Measurements from ENCODE around the gene ARHGEF7.
"Not testable (repeated sequence)": the region's sequence is repeated elsewhere in the genome, so short reads cannot be mapped to it uniquely, and the experiment has no call there.

Gene ARHGEF7

DNA sequence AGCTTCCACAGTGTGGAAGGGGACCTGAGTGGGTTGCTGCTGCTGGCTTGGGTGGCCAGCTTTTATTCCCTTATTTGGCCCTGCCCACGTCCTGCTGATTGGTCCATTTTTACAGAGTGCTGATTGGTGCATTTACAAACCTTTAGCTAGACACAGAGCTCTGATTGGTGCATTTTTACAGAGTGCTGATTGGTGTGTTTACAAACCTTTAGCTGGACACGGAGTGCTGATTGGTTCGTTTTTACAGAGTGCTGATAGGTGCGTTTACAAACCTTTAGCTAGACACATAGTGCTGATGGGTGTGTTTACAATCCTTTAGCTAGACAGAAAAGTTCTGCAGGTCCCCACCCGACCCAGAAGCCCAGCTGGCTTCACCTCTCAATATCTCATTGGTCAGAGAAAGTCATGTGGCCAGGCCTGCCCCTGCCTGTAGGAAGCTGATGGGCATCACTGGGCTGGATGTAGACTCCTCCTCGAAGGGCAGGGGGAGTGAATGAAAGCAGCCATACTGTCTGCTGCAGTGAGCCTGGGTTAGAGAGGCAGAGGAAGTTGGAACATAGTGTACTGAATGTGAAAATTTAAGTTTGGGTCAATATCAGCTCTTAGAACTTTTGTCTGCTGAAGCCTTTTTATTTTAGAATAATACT lies 83.7 kb downstream of the ARHGEF7 start:
- DNase-seq (ENCODE audit: low read depth), result not testable (repeated sequence)

DNA sequence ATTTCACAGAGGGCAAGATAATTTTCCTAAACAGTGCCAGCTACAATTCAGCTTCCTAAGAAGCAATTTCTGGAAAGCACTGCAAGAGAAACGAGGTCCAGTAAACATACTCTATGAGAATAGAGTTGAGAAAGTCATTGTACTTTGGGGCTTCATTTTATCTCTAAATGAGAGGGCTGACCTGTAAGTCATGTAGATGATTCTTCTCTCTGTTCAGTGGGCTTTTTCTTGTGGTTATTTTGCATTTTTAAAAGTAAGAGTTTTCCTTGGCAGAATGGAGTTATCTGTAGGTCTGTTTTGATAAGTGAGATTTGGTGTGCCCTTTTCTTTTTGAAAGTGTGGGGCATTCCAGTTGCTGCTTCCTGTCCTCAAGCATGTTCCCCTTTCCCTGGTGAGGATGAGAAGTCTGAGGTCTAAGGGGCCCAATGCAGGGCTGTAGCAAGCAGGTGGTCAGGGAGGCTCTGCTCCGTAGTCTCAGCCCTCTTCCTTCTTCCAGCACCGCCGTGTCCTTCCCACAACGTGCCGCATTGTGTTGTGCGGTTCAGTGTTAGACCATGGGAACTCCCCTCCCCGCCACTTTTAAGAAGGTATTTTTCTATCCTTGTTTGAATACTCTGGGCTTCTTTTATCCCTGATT lies 86.3 kb downstream of the ARHGEF7 start:
- DNase-seq (ENCODE audit: low read depth), result no peak

DNA sequence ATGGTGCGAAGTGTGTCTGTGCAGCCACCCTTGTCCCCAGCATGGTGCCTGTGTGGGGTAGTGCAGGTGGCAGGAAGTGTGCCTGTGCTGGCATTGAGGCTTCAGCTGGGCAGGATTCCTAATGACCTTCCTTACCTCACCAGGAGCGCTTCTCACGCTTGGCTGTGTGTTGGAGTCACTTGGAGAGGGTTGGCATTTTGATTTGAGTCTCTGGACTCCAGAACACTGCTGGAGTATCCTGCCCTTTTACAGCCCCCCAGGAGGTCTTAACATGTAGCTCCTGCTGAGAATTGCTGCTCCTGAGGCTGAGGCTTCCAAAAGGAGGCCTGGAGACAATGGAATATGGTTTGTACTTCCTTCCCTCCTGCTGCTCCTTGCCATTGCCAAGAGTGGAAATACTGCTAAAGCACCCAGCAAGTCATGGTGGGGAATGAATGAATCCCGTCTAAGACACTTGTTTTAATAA lies 87.1 kb downstream of the ARHGEF7 start:
- DNase-seq (ENCODE audit: low read depth), result no peak

DNA sequence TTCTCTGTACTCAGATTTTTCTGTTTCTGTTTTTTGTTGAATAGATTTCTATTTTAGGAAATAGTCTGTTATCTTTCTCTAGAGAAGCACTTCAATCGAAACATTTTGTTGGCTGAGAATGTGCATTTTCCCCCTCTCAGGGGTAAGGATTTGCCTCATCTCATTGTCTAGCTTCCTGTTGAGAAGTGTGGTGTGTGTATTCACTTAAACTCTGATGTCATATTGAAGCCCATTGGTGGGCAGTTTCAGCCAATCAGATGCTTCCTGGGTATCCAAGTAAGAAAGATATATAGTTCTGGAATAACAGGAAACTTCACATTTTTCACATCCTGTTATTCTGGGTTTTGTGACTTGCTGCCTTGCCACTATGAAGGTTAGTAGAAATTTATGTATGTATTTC lies 87.6 kb downstream of the ARHGEF7 start:
- peak; percentile 23 for DNase-seq (ENCODE audit: low read depth)

DNA sequence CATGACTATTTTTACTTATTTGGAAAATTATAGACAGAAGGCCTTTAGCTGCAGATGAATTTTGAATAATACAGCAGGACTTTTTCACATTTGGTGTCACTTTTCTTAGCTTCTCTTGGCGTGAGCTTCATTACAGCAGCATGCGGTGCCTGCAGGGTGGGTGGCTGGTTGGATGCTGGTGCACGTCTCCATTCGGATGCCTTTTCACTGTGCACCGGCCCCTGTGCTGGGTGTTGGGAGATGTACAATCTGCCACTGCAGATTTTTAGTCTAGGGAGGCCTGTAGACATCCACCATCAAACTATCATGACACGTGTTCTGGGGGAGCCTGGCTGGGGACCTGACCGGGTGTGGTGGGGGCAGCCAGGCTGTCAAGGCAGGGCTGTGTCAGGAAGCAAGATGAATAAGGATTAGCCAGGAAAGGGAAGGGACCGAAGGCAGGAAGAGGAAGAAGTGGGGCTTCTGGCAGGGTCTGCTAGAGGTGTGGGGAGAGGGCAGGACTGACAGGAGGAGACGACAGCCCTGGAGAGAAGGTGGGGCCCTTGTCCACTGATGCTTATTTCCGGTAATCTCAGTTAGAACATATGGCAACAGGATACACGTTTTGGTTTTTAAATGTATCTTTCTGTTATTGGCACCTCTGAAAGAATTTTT lies 88.8 kb downstream of the ARHGEF7 start:
- no peak for DNase-seq (ENCODE audit: low read depth)

DNA sequence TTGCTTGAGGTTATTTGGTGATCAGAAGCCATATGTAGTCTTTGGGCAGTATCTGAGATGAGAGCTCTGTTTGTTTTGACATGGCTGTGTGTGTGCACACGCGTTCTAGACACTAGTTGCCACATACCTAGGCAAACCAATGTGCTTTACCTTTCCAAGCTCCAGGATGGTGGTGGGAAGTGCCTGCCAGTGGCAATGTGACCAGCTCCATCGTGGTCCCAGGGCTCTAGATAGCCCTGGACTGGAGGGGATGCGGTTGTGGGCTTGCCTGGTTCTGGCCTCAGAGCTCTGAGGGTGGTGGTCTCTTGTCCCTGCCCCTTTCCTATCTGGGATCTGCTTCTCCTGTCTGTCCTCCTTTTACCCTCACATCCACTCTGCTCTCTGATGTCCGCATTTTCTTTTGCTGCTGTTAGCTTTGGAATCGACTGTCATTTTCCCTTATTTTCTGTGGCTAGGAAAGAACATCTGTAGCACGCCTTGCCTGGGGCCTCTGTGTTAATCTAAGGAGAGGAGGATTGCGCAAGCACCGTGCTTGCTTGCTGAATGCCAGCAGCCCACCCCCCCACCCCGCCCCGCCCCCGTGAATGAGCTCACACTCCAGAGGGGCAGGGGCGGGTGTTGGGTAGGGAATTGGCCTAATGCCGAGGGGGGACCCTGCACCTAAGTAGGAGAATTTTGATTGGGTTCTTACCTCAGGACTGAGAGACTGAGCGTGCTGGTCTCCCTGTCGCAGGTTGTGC lies 89.5 kb downstream of the ARHGEF7 start:
- DNase-seq (ENCODE audit: low read depth), result no peak

DNA sequence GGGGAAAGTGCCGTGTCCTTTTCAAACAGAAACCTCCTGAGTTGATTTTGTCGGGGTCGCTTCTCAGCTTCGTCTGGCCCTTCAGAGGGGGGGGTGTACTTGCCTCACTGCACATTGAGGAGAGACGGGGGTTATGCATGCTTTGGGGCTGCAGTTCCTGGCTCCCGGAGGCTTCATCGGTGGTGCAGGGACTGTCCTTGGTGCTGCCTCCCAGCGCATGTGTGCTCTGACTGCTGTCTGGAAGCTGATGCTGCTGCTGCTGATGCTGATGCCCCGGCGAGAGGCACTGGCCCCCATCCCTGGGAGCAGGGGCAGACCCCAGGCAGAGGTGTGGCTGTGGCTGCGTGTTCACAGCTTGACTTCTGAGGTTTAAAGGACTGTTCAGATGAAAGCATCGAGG lies 91.0 kb downstream of the ARHGEF7 start:
- DNase-seq (ENCODE audit: low read depth), result no peak

DNA sequence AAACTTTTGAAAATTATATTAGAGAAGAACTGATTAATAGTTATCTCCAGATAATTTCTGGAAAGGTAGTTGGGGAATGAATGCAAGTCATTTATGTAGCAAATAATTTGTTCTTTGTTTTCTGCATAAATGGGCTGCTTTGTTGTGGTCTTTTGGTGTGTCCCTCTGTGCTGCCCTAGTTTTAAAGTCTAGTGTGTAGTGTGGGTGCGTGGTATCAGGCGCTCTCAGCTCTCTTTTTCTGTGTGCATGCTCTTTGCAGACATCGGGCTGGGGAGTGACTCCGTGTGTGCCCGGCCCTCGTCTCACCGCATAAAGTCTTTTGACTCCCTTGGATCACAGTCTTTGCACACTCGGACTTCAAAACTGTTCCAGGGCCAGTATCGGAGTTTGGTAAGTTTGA lies 94.5 kb downstream of the ARHGEF7 start:
- no peak for DNase-seq (ENCODE audit: low read depth)

DNA sequence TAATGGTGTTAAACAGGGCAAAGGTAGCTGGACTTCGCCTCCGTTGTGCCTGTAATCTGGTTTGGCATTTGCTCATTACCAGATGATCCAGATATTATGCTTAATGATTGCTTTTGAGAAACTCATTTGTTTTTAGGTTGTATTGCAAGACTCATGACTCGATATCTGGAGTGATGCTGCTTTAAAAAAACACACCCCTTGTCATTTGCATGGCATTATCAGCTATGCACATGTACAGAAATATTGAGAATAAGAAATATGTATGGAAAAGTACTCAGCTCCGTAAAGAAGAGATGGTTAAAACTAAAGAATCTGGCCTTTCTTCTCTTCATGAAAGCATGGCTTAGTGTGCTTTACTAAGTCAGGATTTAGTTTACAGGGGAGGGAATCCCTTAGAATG lies 95.0 kb downstream of the ARHGEF7 start:
- no peak for DNase-seq (ENCODE audit: low read depth)

DNA sequence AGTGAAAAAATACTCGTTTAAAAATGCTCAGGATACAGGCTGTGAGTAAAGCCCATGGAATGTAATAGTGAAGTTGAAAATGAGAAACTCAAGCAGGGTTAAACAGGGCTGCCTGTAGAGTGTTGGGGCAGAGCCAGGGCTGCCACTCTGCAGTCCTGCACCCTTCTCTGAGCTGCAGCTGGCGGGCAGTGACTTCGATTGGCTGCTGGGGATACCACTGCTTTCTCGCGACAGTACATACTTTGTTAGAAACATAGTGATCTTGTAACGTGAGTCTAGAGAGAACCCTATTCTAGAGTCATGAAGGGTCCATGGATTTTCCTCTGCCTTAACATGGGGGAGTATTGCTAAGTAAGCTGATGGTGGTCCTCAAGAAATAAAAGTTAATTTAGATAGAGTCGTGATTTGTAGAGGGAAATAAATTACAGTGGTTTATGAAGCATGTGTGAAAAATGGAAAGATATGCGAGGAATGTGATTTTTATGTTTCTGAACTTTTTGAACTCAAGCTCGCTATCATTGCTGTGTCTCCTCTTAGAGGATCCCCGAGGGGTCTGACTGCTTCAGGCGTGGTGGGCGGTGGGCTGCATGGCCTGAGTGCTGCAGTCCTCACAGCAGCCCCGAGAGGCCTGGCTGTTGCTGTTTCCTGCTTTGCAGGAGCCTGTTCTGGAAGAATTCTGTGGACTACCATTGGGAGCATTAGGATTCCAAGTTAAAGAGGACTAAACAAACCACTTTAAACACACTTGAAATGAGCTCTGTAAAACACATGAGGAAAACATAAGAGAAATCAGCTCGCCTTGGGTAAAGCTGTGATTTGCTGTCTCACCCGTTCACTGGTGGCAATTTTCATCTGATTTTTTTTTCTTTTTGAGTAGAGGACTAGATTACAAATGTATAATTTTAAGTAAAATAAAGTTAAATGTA lies 95.7 kb downstream of the ARHGEF7 start:
- DNase-seq (ENCODE audit: low read depth), result peak; percentile 47

DNA sequence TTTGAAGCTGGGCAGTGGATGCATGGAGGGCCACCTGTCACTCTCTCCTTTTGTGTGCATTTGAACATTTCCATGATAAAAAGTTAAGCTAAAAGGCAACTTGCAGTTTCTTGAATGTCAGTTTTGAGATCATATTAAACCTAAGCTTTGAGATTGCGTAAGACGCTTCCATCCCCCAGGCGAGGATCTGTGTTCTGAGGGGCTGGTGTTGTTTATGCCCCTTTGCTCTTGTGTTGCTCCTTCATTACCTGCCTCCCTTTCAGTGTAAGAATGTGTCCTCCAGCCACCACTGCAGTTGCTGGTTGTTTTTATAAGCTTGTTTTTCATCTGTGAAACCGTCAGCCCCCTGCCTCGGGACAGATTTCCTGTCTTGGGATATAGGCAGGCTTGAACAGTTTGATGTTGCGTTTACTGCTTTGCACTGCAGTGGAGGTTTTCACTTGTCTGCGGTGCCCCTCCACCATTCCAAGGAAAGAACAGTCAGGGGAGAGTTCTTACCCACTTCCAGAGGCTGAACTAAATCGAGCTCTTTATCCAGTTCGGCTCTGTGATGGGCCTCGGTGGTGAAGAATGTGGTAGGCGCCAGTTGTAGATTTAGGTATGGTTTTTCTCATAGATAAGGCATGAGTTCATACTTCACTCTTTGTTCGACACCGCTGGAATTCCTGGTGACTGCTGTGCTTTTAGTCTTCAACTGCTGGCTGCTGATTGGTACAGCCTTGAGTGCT lies 96.8 kb downstream of the ARHGEF7 start:
- no peak for DNase-seq (ENCODE audit: low read depth)

DNA sequence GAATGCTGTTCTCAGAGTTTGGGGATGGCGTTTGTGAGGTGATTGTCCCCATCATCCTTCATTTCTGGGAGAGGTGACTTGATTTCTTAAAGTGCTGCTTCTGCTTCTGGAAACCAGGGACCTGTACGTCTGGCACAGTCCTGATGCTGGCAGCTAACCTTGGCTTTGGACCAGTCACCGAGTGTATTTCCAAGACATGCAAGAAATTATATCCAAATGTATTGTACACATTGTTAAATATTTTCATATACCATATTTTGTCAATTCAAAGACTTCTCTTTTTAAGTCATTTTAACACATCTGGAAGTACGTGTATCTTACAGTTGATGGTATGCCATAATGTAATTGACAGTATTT lies 97.4 kb downstream of the ARHGEF7 start:
- no peak for DNase-seq (ENCODE audit: low read depth)

DNA sequence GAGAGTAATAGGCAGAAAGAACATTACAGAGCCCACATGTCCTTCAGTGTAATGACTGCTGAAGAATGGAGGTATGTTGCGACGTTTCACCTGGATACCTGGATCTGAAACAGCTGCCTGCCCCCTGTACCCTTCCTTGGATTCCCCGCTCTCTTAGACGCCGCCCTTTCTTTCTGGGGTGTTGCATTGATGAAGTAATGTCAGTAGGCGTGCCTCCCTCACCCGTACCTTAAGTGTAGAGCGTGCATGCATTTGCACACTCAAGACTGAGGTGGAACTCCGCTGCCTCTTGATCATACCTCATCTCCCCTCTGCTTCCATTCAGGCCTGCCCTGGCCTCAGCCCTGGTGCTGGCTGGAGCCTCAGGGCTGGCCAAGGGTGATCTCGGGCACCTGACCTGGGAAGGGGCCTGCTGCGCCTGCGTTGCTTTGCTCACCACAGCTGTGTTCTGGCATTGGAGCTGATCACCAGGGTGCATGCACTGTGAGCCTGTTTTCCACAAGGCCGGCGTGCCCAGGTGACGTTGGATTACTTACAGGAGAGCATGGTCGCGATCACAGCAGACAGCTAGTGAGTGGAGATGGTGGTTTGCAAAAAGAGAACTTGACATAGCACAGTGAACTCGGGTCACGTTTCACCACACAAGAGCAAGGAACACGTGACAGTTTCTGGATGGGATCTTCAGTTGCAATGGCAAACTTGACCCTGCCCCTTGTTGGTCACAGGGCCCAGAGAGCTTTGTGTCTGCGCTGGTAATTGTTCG lies 99.0 kb downstream of the ARHGEF7 start:
- no peak for DNase-seq (ENCODE audit: low read depth)

DNA sequence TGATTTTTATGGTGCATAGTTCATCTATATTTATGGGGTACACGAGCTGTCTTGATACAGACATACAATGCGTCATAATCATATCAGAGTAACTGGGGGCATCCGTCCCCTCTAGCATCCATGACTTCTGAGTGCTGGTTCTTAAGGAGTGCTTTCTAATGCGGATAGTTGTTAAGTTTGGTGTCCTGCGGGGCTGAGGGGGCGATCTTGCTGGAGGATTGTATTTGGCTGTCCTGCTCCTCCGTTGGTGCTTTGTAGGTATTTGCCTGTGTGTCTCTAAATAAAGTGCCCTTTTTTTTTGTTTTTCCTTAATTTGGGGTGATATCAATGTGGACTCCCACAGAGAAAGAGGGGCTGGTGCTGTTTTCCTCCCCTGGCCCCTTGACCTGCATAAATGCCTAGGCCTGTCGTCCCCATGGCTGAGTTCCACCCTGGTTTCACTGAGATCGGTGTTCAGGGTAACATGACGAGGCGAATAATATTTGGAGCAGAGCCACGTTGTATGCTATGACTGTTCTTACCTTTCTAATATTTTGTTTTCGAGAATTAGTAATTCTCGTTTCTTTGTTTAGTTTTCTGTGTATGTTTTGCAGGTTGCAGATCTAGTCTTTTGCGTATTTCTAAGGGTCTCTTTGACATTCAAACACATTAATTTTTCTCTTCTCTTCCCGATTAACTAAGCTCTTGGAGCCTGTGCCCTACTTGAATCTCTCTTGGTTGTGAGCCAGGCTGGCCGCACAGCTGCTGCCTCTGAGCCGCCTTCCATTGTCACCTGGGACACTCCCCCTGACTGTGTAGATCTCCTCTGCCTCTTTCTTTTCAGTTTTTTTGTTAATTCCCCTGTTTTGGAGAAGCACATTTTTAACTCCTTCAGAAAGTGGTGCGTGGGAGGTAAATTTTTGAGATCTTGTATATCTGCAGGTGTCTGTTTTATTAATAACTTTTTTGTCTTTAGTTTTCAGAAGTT lies 100.3 kb downstream of the ARHGEF7 start:
- no peak for DNase-seq (ENCODE audit: low read depth)

DNA sequence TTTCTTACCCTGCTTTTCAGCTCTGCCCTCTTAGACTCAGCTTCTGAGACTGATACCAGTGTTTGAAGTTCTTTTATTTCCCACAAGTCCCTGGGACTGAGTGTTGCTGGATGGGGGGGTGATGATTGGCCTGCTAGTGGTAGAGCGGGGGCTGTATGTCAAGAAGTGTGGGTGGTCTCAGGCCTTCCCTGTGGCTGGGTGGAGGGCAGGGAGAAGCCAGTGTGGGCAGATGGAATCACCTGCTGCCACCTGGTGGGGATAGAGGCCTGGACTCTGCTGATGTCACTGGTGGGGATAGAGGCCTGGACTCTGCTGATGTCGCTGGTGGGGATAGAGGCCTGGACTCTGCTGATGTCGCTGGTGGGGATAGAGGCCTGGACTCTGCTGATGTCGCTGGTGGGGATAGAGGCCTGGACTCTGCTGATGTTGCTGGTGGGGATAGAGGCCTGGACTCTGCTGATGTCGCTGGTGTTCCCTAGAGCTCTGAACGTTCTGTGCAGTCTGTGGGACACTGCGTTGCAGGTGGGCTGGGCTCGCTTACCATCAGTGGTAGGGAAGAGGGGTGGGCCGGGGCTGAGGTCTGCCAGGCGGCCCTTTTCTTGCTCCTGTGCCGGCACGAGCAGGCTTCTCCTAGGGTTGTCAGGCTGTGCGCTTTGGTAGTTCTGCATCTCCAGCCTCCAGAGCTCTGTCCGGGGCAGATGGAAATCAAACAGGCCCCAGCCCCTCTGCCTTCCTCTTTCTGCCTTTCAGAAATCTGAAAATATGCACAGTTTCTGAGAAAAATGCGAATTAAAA lies 101.3 kb downstream of the ARHGEF7 start:
- no peak for DNase-seq (ENCODE audit: low read depth)

DNA sequence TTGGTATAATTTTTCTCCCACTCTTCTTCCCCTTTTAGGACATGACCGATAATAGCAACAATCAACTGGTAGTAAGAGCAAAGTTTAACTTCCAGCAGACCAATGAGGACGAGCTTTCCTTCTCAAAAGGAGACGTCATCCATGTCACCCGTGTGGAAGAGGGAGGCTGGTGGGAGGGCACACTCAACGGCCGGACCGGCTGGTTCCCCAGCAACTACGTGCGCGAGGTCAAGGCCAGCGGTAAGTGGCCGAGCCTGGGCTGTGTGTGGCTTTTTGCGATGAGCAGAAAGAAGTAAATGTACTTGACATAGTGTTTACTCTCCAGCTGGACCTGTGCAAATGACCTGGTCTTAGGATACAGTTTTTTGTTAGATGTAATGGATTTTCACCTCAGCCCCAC lies 102.5 kb downstream of the ARHGEF7 start:
- DNase-seq (ENCODE audit: low read depth), result no peak

DNA sequence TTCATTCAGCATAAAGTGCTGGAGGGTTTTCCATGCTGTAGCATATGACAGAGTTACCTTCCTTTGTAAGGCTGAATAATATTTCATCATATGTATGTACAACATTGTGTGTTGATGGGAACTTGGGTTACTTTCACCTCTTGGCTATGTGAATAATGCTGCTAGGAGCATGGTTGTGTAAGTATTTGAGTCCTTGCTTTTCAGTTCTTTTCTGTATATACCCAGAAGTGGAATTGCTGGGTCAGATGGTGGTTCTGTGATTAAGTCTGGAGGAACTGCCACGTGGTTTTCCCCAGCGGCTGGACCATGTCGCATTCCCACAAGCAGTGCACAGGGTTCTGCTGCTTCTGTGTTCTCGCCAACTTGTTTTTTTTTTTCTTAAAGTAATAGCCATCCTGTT lies 104.2 kb downstream of the ARHGEF7 start:
- DNase-seq (ENCODE audit: low read depth), result no peak

DNA sequence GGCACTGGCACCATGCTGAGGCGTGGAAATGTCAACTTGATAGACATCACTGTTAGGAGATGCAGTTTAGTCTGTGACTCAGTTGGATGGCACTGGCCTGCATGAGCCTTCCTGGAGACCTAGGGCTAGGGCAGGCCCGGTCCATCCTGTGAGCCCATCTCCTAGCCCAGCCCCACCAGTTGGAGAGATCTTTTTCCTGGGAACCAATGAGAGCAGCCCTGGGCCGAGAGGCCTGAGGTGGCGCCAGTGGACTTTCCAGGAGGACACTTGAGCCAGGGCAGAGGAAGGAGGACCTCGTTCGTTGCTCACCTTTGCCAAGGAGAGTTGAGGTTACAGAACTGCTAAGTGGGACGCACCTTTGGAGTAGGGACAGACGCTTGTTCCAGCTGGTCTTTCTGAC lies 104.8 kb downstream of the ARHGEF7 start:
- DNase-seq (ENCODE audit: low read depth), result no peak
